ENCODE results near the gene RAD23B.

The RAD23B gene

DNA sequence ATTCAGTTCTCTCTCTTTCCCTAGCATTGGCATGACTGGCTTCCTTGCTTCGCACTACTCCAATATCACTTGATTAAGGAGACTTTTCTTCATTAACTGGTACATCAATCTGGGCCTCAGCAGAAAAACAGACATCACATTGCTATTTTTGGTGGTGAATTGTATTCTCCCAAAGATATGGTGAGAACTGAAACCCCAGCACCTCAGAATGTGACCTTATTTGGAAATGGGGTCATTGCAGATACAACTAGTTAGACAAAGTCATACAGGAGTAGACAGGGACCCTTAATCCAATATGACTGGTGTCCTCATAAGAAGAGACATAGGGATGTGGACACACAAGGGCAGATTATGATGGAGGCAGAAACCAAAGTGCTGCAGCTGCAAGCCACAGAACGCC is 7.5 kb upstream of the RAD23B start:
- H3K4me1 ChIP-seq (ENCODE audit: control insufficient read depth in 1 of 2, insufficient read depth in 1 of 2, low read depth in 1 of 2, low read length in 1 of 2): peaks cover 19 to 24% of the 10 kb centered on the region in 2 experiments
- TF ChIP-seq, protein P1, sequence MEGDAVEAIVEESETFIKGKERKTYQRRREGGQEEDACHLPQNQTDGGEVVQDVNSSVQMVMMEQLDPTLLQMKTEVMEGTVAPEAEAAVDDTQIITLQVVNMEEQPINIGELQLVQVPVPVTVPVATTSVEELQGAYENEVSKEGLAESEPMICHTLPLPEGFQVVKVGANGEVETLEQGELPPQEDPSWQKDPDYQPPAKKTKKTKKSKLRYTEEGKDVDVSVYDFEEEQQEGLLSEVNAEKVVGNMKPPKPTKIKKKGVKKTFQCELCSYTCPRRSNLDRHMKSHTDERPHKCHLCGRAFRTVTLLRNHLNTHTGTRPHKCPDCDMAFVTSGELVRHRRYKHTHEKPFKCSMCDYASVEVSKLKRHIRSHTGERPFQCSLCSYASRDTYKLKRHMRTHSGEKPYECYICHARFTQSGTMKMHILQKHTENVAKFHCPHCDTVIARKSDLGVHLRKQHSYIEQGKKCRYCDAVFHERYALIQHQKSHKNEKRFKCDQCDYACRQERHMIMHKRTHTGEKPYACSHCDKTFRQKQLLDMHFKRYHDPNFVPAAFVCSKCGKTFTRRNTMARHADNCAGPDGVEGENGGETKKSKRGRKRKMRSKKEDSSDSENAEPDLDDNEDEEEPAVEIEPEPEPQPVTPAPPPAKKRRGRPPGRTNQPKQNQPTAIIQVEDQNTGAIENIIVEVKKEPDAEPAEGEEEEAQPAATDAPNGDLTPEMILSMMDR (IDR thresholded peaks at IDR 0.05): no peak
- no peaks in the 10 kb centered on the region for H3K36me3 ChIP-seq
- no peaks in the 10 kb centered on the region for H3K9me3 ChIP-seq
- H3K27me3 ChIP-seq: peaks cover 49% of the 10 kb centered on the region
- no peak overlapping the region for H3K4me3 ChIP-seq (ENCODE audit: low read depth in 1 of 2, low read length in 1 of 2)
- no peak overlapping the region for H3K27ac ChIP-seq

DNA sequence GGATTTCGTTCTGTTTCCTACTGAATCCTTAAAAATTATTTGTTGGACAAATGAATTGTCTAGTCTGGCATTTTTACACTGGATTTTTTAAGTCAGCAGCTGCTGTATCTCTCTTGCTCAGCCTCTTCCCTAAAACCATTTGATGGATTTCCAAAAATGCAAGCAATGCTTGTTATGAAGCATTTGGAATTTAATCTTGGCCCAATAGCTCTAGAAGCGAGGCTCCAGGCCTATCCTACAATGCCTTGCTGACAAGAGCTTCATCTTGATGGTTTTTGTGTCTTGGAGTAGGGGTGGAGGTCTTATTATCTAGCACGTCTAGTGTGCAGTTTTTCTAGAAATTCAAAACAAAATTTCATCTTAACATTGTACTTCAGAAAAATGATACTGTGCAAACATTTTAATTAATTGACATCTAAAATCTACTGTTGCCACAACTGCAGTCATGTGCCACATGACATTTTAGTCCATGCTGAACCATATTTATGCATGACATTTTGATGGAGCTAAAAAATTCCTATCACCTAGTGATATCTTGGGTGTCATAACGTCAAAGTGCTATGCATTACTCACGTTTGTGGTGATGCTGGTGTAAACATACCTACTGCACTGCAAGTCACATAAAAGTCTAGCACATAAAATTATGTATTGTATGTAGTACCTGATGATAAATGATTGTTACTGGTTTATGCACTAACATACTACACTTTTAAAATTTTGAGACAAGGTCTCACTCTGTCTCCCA is 5.9 kb upstream of the RAD23B start:
- H3K27me3 ChIP-seq: peaks cover 45% of the 10 kb centered on the region
- no peak overlapping the region for H3K27ac ChIP-seq
- H3K4me1 ChIP-seq (ENCODE audit: control insufficient read depth in 1 of 2, insufficient read depth in 1 of 2, low read depth in 1 of 2, low read length in 1 of 2): peaks cover 35 to 40% of the 10 kb centered on the region in 2 experiments

DNA sequence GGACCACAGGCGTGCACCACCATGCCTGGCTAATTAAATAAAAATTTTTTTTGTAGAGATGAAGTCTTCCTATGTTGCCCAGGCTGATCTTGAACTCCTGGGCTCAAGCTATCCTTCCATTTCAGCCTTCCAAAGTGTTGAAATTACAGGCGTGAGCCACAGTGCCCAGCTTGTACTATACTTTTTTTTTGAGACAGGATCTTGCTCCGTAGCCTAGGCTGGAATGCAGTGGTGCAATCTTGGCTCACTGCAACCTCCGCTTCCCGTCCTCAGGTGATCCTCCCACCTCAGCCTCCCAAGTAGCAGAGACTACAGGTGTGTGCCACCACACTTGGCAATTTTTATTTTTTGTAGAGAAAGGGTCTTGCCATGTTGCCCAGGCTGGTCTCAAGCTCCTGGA is 5.3 kb upstream of the RAD23B start:
- TF ChIP-seq, protein P1 (IDR thresholded peaks at IDR 0.05): no peak
- H3K9me3 ChIP-seq: no peaks in the 10 kb centered on the region
- H3K4me1 ChIP-seq (ENCODE audit: control insufficient read depth in 1 of 2, insufficient read depth in 1 of 2, low read depth in 1 of 2, low read length in 1 of 2): peaks cover 41 to 46% of the 10 kb centered on the region in 2 experiments
- no peak overlapping the region for H3K4me3 ChIP-seq (ENCODE audit: low read depth in 1 of 2, low read length in 1 of 2)
- H3K27me3 ChIP-seq: peaks cover 45% of the 10 kb centered on the region
- H3K36me3 ChIP-seq: no peaks in the 10 kb centered on the region
- no peak overlapping the region for H3K27ac ChIP-seq

More for the DNA sequence above, 5.9 kb upstream of the RAD23B start:
- TF ChIP-seq, protein P1 (IDR thresholded peaks at IDR 0.05): no peak
- H3K9me3 ChIP-seq: no peaks in the 10 kb centered on the region
- no peaks in the 10 kb centered on the region for H3K36me3 ChIP-seq
- H3K4me3 ChIP-seq (ENCODE audit: low read depth in 1 of 2, low read length in 1 of 2): no peak overlapping the region

DNA sequence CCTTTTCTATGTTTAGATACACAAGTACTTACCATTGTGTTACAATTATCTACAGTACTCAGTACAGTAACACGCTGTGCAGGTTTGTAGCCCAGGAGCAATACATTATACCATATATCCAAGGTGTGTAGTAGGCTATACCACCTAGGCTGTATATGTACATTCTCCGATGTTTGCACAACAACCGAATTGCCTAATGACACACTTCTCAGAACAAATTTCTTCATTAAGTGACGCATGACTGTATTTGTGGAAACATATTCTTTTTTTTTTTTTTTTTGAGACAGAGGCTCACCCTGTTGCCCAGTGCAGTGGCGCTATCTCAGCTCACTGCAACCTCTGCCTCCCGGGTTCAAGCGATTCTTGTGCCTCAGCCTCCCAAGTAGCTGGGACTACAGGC is 4.0 kb upstream of the RAD23B start:
- no peaks in the 10 kb centered on the region for H3K36me3 ChIP-seq
- H3K4me3 ChIP-seq (ENCODE audit: low read depth in 1 of 2, low read length in 1 of 2): peak overlapping the region in 1 of 2 experiments; percentile 15
- peak overlapping the region; percentile 55 for H3K27ac ChIP-seq
- TF ChIP-seq, protein P1 (IDR thresholded peaks at IDR 0.05): no peak
- no peaks in the 10 kb centered on the region for H3K9me3 ChIP-seq
- H3K4me1 ChIP-seq (ENCODE audit: control insufficient read depth in 1 of 2, insufficient read depth in 1 of 2, low read depth in 1 of 2, low read length in 1 of 2): peaks cover 45 to 48% of the 10 kb centered on the region in 2 experiments
- peaks cover 35% of the 10 kb centered on the region for H3K27me3 ChIP-seq

DNA sequence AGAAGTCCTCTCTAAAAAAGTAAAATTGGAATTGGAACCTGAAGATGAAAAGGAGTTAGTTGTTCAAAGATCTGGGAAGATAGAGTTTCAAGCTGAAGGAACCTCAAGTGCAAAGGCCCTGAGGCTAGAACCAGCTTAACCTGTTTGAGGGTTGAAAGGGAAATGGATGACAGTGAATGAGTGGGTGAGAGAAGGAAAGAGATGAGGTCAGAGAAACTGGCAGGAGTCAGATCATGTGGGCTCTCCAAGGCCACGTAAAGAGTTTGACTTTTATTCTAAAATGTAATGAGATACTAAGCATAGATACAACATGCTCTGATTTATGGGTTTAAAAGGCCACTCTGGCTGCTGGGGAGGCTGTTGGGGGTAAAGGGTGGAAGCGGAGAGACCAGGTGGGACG is 2.5 kb upstream of the RAD23B start:
- Histone ChIP-seq H3K4me3 (ENCODE audit: low read depth in 1 of 2, low read length in 1 of 2) (peak overlapping the region in 1 of 2 experiments; percentile 77), H3K36me3 (no peaks in the 10 kb centered on the region), H3K27me3 (peaks cover 20% of the 10 kb centered on the region), H3K9me3 (no peaks in the 10 kb centered on the region), H3K4me1 (ENCODE audit: control insufficient read depth in 1 of 2, insufficient read depth in 1 of 2, low read depth in 1 of 2, low read length in 1 of 2) (peaks cover 59 to 63% of the 10 kb centered on the region in 2 experiments), H3K27ac (peak overlapping the region; percentile 99)
- TF ChIP-seq, protein P1 (IDR thresholded peaks at IDR 0.05): no peak

Data from neutrophil (primary cell).